HG03280 (cell line): Measurements from ENCODE around the gene LIMS2.

Experiments
- ATAC-seq: cut with Tn5 transposase; IDR thresholded peaks from one replicate; pipeline ENCODE4 v1.9.1; 2021; ENCODE audit warnings: mild to moderate bottlenecking, moderate library complexity; ENCODE audit not compliant: unreplicated experiment

The LIMS2 gene

DNA sequence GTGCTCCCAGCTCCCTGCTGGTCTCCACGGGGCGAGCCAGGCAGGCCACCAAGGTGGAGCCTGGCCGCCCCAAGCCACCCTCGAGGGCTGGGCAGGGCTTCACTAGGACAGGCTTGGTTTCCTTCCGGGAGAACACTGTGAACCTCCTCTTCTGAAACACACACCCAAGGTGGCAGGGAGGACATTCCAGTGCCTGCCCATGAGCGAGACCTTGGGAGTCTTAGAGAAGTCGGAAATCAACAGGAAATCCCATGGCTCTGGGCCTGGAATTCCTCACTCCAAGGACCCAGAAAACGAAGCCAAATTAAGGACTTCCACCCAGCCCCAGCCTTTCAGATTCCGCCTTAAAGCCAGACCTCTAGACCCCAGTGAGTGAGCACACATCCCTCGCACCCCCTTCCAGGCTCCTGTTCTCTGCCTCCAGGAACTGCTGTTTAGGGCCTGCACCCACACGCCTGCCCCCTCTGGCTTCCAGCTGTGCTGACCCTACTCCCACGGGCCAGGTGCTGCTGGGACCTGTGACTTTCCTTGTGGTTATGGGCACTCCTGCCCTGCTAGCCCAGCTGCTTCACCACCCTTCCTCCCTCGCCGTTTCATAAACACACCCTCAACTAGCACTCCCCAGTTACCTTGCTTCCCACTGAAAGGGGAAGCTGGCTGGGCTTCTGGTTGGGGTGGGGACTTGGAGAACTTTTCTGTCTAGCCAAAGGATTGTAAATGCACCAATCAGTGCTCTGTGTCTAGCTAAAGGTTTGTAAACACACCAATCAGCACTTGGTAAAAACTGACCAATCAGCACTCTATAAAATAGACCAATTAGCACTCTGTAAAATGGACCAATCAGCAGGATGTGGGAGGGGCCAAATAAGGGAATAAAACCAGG lies 15.7 kb downstream of the LIMS2 start:
- ATAC-seq, result no peak

DNA sequence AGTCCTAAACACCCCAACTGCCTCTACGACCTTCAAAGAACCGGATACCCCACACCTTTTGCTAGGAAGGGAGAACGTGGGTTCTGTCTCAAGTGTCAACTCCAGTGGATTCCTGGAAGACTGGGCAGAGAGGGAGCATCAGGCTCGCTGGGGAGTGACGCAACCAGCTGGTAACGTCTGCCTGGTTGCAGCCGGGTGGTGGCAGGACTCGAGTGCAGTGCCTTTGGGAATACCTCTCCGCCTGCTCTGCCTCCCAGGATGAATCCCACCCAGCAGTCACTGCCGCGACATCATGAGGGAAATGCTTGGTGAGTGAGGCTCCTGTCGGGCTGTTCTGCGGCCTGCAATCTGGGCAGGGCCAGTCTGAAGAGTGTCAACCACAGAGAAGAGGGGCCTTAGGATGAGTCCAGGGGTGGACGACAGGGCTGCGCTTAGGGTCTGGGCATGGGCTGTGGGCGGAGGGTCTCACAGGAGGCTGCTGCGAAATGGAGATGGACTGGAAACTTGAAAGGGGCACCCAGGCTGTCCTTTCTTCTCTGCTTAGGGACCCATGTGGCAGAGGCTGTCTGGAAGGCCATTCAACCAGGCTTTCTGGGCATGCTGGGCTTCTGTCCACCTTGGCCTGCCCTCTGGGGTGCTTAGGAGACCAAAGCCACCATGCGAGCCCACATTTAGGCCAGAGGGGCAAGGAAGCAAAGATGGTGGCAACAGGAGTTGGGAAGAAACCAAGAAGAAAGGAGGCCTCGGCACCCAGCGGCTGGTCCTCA lies 16.5 kb downstream of the LIMS2 start:
- no peak for ATAC-seq

- no peak for ATAC-seq
These were observed 17.2 kb downstream of the LIMS2 start for GRCh38 chr2:127658146-127658545.

DNA sequence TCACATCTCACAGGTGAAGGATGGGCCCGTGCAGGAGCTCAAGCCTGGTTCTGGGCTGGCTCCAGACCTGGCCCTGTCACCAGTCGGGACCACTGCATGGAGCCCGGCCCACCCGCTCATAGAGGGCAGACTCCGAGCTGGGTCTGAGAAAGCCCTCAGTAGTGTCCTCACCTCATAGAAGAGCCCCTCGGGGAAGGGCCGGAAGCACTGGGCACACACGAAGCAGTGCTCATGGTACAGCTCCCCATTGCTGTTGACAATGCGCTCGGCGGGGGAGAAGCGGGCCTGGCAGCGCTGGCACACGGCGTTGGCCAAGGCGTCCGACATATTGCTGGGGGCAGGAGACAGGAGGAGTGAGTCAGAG lies 18.1 kb downstream of the LIMS2 start:
- ATAC-seq, result no peak

GRCh38 chr2:127656569-127657231 lies 18.6 kb downstream of the LIMS2 start:
- ATAC-seq, result no peak

DNA sequence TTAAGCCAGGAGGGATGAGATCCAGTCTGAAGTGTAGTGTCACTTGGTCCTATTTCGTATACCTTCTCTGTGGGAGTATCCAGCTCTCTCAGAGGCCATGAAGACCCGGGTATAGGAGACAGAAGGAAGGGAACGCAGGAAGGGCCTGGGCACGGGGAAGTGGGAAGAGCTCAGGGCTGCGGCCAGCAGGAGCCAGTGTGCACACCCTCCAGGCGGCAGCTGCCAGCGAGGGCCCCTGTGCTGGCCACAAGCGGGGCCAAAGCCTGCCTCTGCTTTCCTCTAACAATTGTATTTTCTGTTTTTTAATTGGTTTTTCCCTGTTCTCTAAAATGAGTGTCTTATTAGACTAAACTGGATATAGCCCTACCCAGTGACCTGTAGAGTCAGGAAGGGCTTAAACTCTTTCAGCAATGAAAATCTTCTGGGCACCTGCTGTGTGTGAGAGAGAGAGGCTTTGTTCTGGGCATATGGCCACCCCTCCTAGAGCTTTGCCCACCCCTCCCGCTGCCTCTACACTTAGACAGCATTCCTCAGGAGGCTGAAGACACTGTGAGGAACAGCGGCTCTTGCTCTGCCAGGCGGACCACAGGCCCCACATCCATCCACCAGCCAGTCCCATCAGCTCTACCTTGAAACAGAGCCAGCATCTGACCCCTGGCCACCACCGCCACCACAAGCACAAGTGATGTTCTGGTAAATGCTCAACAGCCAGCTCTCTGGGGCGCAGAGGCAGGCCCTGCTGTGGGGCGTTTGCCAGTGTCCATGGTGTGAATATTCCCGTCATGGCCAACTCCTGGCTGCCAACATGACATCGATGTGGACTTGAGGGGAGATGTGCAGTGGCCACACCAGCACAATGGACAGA lies 19.9 kb downstream of the LIMS2 start:
- no peak for ATAC-seq

- no peak for ATAC-seq
These were observed 20.5 kb downstream of the LIMS2 start for GRCh38 chr2:127654838-127655175.

GRCh38 chr2:127654084-127654837 lies 21.1 kb downstream of the LIMS2 start:
- ATAC-seq, result no peak

- ATAC-seq, result no peak
These were observed 21.8 kb downstream of the LIMS2 start for GRCh38 chr2:127653421-127654083.

DNA sequence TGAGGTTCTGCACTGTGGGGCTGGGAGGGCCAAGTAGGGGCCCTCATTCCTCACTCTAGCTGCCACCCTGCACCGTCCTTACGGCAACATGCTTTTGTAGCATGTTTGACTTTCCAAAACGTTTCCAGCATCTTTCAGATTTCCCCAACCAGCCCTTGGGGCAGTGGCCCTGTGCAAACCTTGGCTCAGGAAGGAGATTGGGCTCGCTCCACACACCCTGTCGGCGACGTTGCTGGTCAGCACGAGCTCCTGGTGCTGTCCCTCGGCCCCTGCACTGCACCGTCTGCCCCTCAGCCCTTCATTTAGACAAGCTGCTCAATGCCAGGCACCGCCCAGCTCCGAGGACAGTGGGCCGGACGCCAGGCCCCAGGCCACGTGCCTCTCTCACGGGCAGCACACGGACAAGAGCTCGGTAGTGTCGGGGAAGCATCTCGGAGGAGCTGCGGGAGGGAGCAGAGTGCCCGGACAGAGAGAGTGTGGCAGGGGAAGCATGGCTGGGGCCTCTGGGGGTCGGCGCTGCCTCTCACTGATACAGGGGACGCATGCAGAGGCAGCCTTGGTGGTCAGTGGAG lies 22.5 kb downstream of the LIMS2 start:
- ATAC-seq, result no peak

- ATAC-seq, result no peak
These were observed 23.3 kb downstream of the LIMS2 start for GRCh38 chr2:127651971-127652550.

- no peak for ATAC-seq
These were observed 23.9 kb downstream of the LIMS2 start for GRCh38 chr2:127651381-127651809.

- no peak for ATAC-seq
These were observed 24.4 kb downstream of the LIMS2 start for GRCh38 chr2:127650785-127651380.

- ATAC-seq, result no peak
These were observed 25.1 kb downstream of the LIMS2 start for GRCh38 chr2:127650041-127650784.

DNA sequence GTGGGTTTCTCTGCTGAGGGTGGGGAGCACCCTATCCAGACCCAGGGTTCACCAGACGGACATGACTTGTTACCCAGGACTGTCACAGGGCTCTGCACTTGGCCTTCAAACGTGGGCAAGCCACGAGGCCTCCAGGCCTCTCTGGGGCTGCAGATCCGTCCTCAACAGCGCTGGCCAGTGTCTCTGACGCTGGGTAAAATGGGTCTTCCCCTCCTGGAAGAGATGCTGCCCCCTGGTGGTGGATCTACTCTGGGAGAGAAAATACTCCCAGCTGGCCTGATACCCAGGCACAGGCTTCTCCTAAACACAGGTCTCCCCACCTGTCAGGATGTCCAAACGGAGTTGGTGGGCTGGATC lies 25.7 kb downstream of the LIMS2 start:
- peak; percentile 68 for ATAC-seq

DNA sequence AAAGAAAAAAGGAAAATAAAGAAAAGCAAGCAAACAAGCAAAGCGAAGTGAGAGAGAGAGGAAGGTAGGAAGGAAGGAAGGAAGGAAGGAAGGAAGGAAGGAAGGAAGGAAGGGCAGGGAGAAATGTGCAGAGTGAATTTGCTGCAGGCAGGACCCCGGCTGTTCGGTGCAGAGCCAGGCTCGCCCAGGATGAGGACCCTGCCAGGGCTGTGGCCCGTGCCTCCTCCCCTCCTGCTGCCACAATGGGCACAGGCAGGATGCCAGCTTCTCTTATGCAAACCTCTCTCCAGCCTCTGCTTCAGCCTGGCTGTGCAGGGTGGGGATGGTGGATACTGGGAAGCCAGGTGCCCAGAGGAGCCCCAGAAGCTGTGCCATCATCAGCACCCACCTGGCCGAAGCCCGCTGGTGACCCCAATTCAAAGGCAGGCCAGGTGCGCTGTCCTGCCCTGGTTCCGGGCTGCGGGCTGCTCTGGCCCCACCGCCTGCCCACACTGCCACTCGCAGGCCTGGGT lies 26.2 kb downstream of the LIMS2 start:
- ATAC-seq, result no peak

DNA sequence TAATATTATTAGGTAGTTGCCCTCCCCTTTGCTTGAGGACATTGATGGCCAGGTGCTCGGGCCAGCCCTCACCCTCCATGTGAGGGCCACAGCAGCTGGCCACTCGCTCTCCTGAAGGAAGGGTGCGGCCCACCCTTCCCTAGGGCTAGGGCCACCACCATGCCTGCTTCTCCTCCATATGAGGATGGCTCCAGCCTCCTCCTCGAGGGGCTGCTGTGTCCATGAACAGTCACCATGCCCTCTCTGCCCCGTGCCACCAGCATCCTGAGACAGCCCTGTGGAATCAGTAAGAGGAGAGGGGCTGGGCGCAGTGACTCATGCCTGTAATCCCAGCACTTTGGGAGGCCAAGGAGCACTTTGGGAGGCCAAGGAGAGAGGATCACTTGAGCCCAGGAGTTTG lies 27.0 kb downstream of the LIMS2 start:
- no peak for ATAC-seq
